HS-27A (cell line): ENCODE measurements around the gene USP47.

Experiments
- DNase-seq: peaks from one replicate; pipeline ENCODE4 v3.0.0-alpha.2; 2012; ENCODE audit warnings: low read depth, missing footprints

The USP47 gene

DNA sequence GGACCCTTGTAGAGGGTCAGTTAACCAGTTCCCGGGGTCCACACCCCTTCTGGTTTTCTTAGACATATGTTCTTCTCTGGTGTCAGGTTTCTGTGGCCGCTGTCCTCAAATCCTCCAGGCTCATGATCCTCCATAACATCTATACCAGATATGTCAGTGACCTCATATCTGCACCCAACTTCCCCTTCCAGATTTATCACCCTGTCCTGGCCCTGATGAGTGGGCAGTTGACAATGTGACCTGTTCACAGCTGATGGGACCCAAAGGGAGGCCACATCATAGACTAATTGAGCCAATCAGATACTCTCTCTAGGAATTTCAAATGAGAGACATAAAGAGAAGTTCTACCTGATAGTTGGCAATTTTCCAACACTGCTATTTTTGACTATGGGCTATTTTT is 161.6 kb downstream of the USP47 start:
- no peak for DNase-seq

DNA sequence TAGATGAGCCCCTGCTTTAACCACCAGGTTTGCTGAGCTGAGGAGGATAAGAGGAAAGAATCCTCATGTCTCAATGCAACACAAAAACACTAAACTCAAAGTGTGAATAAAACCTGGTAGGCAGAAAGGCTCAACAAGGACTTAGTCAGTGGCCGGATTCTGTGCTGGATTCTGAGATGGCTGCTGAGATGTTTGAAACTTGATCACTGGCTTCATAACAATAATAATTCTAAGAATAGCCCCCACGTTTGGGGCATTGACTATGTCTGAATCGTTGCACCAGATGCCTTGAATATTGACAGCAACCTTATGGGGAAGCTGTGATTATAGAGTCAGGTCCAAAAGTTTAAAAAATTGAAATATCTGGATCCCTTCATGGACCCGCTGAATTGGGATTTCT is 162.0 kb downstream of the USP47 start:
- DNase-seq, result no peak

DNA sequence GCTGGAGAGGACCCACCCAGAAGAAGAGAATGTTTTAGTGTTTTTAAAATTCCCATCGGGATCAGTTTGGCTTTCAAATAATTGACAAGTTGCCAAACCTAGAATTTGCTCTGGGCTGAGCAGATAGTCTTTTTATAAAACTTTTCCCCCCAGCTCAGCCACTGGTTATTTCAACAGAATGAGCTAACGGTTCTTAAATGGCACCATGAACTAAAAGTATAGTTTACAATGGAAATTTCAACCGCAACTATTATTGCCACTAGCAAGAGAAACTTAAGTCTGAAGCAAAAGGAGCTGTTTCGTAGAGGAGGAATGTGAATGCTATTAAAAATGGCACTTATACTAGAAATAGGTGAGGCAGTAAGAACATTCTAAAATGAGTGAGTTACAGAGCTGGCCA is 163.3 kb downstream of the USP47 start:
- DNase-seq, result no peak

DNA sequence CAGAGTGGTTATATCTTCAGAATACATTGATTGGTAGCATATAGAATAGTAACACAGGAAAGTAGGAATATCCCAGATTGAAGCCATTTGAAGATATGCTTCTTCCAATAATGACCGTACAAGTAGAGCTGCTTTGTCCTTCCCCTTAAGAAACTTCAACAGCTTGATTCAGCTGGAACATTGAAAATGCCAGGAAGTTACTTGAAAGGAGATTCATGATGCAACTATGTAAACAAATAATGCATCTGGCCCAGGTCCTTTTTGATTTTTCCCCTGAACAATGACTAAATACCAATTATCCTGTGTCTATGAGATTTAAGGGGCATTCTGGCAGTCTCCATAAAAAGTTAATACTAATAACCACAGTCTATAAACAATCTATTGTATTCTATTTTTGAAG is 163.7 kb downstream of the USP47 start:
- no peak for DNase-seq

DNA sequence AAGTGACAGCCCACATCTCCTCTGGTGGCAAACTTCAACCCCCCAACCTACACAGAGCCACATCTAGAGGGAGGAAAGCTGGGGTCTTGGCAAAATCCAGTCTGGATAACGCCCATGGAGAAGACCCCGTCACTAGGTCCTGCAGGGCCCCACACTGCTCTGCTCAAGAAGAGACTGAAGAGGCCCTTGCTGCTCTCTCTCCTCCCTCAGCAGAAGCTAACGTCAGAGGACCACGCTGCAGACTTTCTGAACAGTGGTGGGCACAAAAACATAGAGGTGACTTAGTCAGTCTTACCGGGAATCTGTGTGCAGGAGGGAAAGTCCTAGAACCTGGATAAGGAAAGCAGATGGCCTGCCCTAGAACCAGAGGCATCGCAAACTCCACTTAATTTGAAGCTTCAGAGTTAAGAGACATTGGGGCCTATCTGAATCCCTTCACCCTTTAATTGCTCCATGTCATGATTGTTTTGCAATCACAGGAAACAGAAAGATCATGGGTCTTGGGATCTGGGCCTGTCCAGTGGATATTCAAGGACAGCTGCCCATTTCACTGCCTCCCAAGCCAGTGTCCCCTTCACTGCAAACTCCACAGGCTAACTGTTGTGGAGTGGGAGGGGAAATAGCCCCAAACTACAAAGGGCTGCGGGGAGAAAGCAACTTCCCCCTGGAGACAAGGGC is 164.9 kb downstream of the USP47 start:
- DNase-seq, result no peak

DNA sequence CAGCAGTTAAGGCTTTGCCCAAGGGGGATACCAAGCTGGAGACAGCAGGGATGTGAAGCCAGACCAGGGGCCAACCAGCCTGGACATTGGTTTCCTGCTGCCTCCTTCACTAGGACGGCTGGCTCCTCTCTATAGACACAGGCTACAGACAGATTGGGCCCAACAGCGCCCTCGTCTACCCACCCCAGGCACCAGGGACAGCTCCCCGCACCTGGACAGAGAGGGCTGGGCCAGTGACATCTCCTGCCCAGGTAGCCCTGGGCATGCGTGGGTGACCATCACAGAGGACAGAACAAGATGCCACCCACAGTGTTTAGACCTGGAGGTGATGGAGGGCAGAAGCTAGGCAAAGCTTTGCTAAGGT is 165.4 kb downstream of the USP47 start:
- DNase-seq, result no peak

DNA sequence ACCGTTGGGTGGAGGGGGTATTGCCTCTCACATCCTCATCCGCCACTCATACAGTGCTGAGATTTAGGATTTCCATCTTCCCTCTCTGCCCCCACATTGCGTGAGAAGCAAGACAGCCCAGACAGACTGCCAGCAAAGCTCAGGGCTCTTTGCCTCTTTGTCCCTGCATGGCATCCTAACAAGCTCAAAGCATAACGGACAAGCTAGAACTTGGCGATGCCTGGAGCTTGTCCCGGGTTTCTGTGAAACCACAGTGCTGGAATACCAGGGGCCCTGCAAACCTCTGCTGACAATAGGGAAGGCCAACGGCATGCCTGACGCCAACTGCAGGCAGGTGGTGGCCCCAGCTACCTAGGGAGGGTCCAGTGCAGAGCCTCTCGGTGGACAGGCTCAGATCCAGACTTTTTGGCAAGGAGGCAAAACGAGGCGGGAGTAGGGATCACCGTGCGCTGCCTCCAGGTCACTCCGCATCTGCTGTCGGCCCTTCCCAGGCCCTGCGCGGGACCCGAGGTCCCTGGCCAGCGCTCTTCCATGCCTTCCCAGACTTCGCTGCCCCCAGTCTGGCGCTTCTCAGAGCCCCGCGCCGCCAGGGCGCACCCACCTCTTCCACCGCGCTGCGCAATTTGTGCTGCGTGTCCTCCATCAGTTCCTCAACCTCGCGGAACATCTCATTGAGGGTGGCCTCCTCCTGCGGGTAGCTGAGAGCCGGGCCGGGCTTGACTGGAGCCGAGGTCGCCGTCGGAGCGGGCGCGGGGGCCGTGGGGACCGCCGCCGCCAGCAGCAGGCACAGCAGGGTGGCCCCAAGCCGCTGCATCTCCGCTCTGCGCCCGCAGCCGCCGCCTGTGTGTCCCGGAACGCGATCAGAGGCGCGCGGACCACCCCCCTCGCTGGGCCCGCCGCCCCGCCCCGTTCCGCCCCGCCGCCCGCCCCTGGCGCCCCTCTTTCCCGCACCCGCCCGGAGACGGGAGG is 166.3 kb downstream of the USP47 start, which contains the start of gene DKK3:
Gene DKK3 (minus strand): TSS at position 858 of the 969 bp plus-strand sequence. CDS start 44 bp downstream, at position 814.
- DNase-seq, result no peak
